ENCODE measurements around the gene GJB2.

DNA sequence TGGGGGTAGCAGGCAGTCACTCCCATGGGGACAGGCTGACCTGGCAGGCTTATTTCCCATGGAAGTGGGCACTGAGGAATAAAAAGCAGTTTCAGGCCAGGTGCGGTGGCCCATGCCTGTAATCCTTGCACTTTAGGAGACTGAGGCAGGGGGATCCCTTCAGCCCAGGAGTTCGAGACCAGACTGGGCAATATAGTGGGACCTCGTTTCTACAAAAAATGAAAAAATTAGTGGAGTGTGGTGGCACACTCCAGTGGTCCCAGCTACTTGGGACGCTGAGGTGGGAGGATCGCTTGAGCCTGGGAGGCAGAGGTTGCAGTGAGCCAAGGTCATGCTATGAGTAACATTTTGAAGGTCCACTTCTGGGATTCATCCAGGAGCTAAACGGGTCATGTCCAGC, 6.0 kb downstream of the GJB2 start:
- TF ChIP-seq, protein P1, sequence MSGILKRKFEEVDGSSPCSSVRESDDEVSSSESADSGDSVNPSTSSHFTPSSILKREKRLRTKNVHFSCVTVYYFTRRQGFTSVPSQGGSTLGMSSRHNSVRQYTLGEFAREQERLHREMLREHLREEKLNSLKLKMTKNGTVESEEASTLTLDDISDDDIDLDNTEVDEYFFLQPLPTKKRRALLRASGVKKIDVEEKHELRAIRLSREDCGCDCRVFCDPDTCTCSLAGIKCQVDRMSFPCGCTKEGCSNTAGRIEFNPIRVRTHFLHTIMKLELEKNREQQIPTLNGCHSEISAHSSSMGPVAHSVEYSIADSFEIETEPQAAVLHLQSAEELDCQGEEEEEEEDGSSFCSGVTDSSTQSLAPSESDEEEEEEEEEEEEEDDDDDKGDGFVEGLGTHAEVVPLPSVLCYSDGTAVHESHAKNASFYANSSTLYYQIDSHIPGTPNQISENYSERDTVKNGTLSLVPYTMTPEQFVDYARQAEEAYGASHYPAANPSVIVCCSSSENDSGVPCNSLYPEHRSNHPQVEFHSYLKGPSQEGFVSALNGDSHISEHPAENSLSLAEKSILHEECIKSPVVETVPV (CRISPR knock-in tag; IDR thresholded peaks at IDR 0.05), result no peak
- TF ChIP-seq ZNF565 (CRISPR knock-in tag; conservative IDR thresholded peaks at IDR 0.05; ENCODE audit: low read depth) (no peak), ZNF8 (CRISPR knock-in tag; IDR thresholded peaks at IDR 0.05) (no peak), TCF4 (CRISPR knock-in tag; IDR thresholded peaks at IDR 0.05; ENCODE audit: borderline replicate concordance) (no peak), SNAI2 (CRISPR knock-in tag; IDR thresholded peaks at IDR 0.05) (no peak), ZFP3 (CRISPR knock-in tag; IDR thresholded peaks at IDR 0.05) (no peak), RARB (CRISPR knock-in tag; IDR thresholded peaks at IDR 0.05) (no peak), PPARA (CRISPR knock-in tag; IDR thresholded peaks at IDR 0.05; ENCODE audit: borderline replicate concordance) (no peak)
- TF ChIP-seq, protein P2, sequence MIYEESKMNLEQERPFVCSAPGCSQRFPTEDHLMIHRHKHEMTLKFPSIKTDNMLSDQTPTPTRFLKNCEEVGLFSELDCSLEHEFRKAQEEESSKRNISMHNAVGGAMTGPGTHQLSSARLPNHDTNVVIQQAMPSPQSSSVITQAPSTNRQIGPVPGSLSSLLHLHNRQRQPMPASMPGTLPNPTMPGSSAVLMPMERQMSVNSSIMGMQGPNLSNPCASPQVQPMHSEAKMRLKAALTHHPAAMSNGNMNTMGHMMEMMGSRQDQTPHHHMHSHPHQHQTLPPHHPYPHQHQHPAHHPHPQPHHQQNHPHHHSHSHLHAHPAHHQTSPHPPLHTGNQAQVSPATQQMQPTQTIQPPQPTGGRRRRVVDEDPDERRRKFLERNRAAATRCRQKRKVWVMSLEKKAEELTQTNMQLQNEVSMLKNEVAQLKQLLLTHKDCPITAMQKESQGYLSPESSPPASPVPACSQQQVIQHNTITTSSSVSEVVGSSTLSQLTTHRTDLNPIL (CRISPR knock-in tag; IDR thresholded peaks at IDR 0.05; ENCODE audit: low read depth), result no peak
- TF ChIP-seq, protein P3, sequence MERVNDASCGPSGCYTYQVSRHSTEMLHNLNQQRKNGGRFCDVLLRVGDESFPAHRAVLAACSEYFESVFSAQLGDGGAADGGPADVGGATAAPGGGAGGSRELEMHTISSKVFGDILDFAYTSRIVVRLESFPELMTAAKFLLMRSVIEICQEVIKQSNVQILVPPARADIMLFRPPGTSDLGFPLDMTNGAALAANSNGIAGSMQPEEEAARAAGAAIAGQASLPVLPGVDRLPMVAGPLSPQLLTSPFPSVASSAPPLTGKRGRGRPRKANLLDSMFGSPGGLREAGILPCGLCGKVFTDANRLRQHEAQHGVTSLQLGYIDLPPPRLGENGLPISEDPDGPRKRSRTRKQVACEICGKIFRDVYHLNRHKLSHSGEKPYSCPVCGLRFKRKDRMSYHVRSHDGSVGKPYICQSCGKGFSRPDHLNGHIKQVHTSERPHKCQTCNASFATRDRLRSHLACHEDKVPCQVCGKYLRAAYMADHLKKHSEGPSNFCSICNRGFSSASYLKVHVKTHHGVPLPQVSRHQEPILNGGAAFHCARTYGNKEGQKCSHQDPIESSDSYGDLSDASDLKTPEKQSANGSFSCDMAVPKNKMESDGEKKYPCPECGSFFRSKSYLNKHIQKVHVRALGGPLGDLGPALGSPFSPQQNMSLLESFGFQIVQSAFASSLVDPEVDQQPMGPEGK (CRISPR knock-in tag; IDR thresholded peaks at IDR 0.05; ENCODE audit: borderline replicate concordance), result no peak
